GM11168 (cell line): ENCODE results near the gene CCL23.

Source experiments
- in situ Hi-C: fragments of 300-500 bp; cut with MboI; formaldehyde crosslinking; loops from one replicate; pipeline ENCODE4 v1.12.0; 2022; ENCODE audit warnings: low sequenced_read_pairs; ENCODE audit not compliant: unreplicated experiment

The CCL23 gene

GRCh38 chr17:35973333-35974260 lies 44.2 kb downstream of the CCL23 start:
- in situ Hi-C loops = loop anchor here (5.0 to 10.0 kb wide), 4 partner anchors 101 to 511 kb away; partner anchors contain the start of genes CCL4L2 and ZNHIT3

GRCh38 chr17:35972945-35973332 lies 44.8 kb downstream of the CCL23 start:
- in situ Hi-C loops = loop anchor here (5.0 to 10.0 kb wide), 4 partner anchors 102 to 512 kb away; partner anchors contain the start of genes CCL4L2 and ZNHIT3

GRCh38 chr17:35972535-35972934 lies 45.2 kb downstream of the CCL23 start:
- in situ Hi-C loops = loop anchor here (5.0 to 10.0 kb wide), 4 partner anchors 102 to 512 kb away; partner anchors contain the start of genes CCL4L2 and ZNHIT3

DNA sequence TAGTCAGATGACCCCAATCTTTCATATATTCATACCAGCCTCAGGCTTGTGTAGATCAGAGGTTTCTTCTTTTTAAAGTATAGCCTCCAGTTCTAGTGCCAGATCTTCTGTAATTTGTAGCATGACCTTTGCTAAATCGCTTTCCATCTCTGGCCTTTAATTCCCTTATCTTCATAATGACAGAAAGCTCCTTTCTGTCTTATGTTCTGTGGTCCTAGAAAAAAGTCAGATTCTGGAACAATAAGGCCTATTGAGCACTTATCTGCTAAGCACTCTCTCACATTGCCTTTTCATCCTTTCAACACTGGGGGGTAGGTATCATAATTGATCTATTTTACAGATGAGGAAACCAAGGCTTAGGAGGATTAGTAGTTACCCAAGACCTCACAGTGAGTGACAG lies 45.7 kb downstream of the CCL23 start:
- in situ Hi-C loops = loop anchor here (5.0 to 10.0 kb wide), 4 partner anchors 103 to 513 kb away; partner anchors contain the start of genes CCL4L2 and ZNHIT3

DNA sequence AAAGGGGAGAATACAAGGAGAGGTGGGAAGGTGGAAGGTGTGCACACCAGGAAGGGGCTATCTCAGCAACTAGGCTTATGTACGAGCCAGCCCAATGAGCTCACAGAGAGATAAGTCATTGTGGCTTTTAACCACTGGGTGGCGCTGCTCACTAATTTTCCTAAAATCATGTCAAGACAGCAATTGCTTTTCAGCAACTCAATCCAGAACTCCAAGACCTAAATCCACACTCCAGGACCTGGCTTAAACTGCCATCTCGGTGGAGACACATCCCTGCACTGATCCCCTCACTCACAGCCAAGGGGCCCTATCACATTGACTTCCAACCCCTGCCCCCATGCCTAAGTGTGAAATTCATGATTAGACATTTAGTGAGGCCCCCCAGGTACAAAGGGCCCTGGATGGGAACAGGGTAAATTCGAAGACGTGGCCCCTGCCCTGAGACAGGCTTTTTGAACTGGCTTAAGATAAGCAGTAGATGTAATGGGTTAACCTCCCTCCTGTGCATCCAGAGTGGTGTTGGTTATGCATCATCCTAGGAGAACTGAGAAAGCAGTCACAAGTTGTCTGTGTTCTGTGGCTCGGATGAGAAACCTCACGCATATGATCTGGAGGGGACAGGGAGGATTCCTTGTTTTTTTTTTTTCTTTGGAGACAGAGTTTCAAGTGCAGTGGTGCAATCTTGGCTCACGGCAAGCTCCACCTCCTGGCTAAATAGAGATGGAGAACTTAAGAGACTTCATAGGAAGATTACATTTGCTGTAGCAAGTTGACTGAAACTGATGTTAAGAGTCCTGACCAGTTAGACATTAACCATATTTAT lies 48.0 kb downstream of the CCL23 start:
- in situ Hi-C loops = loop anchor here (5.0 to 10.0 kb wide), 4 partner anchors 105 to 515 kb away; partner anchors contain the start of genes CCL4L2 and ZNHIT3

DNA sequence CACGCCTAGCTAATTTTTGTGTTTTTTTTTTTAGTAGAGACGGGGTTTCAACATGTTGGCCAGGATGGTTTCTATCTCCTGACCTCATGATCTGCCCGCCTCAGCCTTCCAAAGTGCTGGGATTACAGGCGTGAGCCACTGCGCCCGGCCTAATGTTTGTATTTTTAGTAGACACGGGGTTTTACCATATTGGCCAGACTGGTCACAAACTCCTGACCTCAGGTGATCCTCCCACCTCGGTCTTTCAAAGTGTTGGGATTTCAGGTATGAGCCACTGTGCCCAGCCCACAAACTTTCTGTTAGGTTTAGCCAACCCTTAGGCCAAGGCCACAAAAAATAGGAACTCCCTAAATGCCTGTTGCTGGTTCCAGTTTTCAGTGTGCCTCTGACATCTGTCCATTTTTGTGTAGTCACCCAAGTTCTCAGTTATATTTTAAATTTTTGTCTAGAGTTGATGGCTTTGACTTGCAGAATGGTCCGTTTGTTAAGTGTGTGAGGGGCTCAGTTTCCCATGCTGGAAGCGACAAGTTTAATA lies 49.2 kb downstream of the CCL23 start:
- in situ Hi-C loops = no loop called here

DNA sequence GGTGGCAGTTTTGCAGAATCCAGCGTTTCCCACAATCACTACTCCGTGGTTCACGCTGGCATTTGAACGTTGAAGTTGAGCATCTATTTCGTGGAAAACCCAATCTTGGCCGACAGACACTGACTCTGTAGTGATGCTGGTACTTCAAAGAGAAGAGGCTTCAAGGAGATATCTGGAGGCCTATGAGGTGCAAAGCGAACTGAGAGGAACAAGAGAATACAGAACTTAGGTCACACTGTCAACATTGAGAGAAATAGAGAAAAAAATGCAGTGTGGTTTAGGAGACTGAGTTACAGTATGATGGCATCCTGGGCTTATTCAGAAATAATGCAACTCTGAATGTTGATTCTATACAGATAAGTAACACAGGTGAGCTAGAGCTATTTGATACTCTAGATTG lies 52.5 kb downstream of the CCL23 start:
- in situ Hi-C loops = no loop called here

- in situ Hi-C loops = no loop called here
Measured at GRCh38 chr17:35963663-35964062, 54.1 kb downstream of the CCL23 start.
